ENCODE measurements around the gene CEP128. TPM values are rescaled to one million over a fixed set of nuclear protein-coding genes. Genes with fewer than 3 reads are reported as not detected.

CEP128 gene
- total RNA-seq, 4 donors from 2014 or later: 7.4 to 30.4 (median 11.7) TPM

DNA sequence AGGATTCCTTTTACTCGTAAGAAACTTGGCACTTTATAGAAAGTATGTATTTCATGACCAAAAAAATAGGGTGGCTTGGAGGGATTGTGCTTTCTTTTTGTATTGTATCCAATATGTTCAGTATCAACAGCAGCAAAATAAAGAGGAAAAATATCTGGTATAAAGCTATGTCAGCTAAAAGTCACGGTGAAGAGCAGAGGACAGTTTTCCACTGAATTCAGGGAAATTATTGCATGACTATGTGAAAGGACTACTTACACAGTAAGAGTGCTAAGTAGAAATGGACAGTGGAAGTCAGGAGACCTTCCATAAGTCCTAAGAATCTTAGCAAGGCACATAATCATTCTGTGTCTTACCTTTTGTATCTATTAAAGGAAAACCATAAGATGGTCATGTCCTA lies 33.1 kb upstream of the CEP128 start:
- Histone ChIP-seq H3K4me3 (no peak overlapping the region), H3K27me3 (no peaks in the 10 kb centered on the region), H3K4me1 (peaks cover 17% of the 10 kb centered on the region), H3K36me3 (no peaks in the 10 kb centered on the region), H3K9me3 (no peaks in the 10 kb centered on the region), H3K27ac (no peak overlapping the region)
- no peak for TF ChIP-seq POLR2A (IDR thresholded peaks at IDR 0.05)
- TF ChIP-seq EP300 (IDR thresholded peaks at IDR 0.05): no peak
- no peak for TF ChIP-seq POLR2AphosphoS5 (IDR thresholded peaks at IDR 0.05)
- TF ChIP-seq, protein P1, sequence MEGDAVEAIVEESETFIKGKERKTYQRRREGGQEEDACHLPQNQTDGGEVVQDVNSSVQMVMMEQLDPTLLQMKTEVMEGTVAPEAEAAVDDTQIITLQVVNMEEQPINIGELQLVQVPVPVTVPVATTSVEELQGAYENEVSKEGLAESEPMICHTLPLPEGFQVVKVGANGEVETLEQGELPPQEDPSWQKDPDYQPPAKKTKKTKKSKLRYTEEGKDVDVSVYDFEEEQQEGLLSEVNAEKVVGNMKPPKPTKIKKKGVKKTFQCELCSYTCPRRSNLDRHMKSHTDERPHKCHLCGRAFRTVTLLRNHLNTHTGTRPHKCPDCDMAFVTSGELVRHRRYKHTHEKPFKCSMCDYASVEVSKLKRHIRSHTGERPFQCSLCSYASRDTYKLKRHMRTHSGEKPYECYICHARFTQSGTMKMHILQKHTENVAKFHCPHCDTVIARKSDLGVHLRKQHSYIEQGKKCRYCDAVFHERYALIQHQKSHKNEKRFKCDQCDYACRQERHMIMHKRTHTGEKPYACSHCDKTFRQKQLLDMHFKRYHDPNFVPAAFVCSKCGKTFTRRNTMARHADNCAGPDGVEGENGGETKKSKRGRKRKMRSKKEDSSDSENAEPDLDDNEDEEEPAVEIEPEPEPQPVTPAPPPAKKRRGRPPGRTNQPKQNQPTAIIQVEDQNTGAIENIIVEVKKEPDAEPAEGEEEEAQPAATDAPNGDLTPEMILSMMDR (IDR thresholded peaks at IDR 0.05): no peak
- no peak for DNase-seq (ENCODE audit: low spot score in 2 of 2)
- WGBS: 27% methylated on average over 2 of the region's 2 CpGs

DNA sequence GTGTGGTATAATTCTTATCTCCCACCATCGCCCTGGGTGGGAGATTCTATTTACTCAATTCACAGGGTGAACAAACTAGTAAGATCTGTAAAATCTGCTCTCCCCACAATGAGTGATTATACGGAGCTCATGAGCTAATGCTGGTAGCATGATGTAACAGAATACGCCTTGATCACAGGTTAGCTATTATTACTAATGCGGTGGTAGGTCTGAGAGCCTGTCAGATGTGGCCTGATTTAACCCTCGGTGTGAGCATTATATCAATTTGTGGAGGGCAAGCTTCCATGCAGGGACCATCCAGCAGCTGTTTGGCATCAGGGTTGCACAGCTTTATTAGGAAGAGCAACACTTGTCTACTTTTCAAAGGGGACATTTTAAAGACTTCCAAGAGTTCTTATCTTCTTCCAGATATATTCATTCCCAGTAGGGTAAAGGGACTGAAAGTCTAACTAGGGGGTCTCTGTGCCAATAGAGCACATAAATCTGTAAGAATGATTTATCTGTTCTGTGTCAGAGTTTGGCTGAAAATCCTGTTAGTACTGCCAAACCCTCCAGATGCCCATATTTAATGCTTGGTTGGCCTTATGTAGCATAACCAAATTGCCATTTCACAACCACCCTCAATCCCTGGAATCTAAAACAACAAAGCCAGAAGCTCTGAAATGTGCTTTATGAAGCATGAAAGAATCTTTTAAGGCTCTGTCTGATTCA lies 32.5 kb upstream of the CEP128 start:
- Histone ChIP-seq H3K36me3 (no peaks in the 10 kb centered on the region), H3K27me3 (no peaks in the 10 kb centered on the region), H3K4me3 (no peak overlapping the region), H3K4me1 (peaks cover 17% of the 10 kb centered on the region), H3K27ac (no peak overlapping the region), H3K9me3 (no peaks in the 10 kb centered on the region)
- DNase-seq (ENCODE audit: low spot score in 2 of 2): no peak
- 29% methylated on average over 5 of the region's 5 CpGs for WGBS
- no peak for TF ChIP-seq POLR2AphosphoS5 (IDR thresholded peaks at IDR 0.05)

DNA sequence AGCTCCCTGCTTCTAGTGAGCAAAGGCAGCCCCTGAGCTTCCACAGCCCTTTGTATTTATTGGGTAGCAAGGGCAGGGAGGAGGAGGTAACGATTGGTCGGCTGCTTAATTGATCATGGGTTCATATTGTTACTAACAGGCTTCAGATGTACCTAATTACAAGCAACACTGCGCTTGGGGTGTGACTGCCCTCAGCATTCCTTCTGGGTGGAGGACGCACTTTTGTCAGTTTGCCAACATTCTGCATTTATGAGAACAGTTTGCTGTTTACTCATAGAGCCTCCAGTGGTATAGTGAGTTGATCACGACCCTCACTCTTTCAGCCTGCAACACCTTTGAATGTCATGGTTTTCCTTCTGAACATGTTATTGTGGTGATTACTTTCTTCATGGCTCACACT lies 23.5 kb upstream of the CEP128 start:
- TF ChIP-seq POLR2AphosphoS5 (IDR thresholded peaks at IDR 0.05) (no peak), EP300 (IDR thresholded peaks at IDR 0.05) (no peak), POLR2A (IDR thresholded peaks at IDR 0.05) (no peak)
- TF ChIP-seq, protein P1 (IDR thresholded peaks at IDR 0.05): no peak
- no peak overlapping the region for H3K27ac ChIP-seq

DNA sequence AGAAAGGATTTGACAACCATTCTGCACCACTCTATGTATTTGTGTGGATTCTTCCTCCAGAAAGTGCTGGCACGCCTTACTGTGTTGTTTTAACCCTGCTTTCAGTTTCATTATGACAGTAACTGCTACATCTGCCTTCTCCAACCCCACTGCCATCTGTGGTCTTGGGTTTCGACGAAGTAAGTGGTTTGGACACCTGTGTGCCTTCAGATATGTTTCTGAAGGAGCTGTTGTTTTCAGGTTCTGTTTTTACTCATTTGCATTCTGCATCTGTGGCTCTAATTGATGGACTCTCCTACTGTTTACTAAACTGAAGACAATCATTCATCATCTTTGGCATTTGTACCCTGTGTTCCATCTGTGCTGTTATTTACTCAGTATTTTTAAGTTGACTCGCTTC lies 18.0 kb upstream of the CEP128 start:
- H3K4me3 ChIP-seq: no peak overlapping the region
- WGBS: 54% methylated on average over 4 of the region's 4 CpGs
- no peak for DNase-seq (ENCODE audit: low spot score in 2 of 2)
- no peaks in the 10 kb centered on the region for H3K9me3 ChIP-seq
- peaks cover 6% of the 10 kb centered on the region for H3K27me3 ChIP-seq
- TF ChIP-seq POLR2AphosphoS5 (IDR thresholded peaks at IDR 0.05): no peak
- no peak for TF ChIP-seq EP300 (IDR thresholded peaks at IDR 0.05)
- TF ChIP-seq, protein P1 (IDR thresholded peaks at IDR 0.05): no peak
- no peak for TF ChIP-seq POLR2A (IDR thresholded peaks at IDR 0.05)
- H3K4me1 ChIP-seq: peaks cover 12% of the 10 kb centered on the region
- H3K36me3 ChIP-seq: no peaks in the 10 kb centered on the region
- H3K27ac ChIP-seq: no peak overlapping the region

More for the DNA sequence above, 23.5 kb upstream of the CEP128 start:
- no peaks in the 10 kb centered on the region for H3K36me3 ChIP-seq
- H3K9me3 ChIP-seq: no peaks in the 10 kb centered on the region
- whole genome bisulfite sequencing: 47% methylated on average over 5 of the region's 5 CpGs
- DNase-seq (ENCODE audit: low spot score in 2 of 2): no peak
- no peak overlapping the region for H3K4me3 ChIP-seq
- no peaks in the 10 kb centered on the region for H3K27me3 ChIP-seq
- H3K4me1 ChIP-seq: peaks cover under 1% of the 10 kb centered on the region

DNA sequence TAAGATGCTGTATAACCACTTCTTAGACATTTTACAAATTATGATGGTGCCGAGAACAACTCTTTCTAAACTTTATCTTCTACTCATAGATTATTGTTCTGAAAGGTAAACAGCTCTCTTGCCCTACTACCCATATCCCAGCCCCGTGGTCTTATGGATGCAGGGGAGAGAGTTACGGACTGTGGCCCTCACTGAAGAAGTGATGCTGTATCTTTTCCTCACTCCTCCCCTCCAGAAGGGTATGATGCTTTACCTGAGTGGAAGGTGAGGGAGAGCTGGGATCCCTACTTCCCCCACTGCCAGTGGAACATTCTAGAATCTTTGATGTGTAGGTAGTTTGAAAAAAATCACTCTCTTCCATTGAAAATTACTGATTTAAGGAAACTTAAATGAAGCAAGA lies 17.4 kb upstream of the CEP128 start:
- no peak for TF ChIP-seq POLR2A (IDR thresholded peaks at IDR 0.05)
- peaks cover 6% of the 10 kb centered on the region for H3K27me3 ChIP-seq
- H3K27ac ChIP-seq: no peak overlapping the region
- 88% methylated on average over 3 of the region's 3 CpGs for WGBS
- no peak overlapping the region for H3K4me3 ChIP-seq
- no peaks in the 10 kb centered on the region for H3K9me3 ChIP-seq
- H3K4me1 ChIP-seq: peaks cover 12% of the 10 kb centered on the region
- no peak for DNase-seq (ENCODE audit: low spot score in 2 of 2)
- H3K36me3 ChIP-seq: no peaks in the 10 kb centered on the region

DNA sequence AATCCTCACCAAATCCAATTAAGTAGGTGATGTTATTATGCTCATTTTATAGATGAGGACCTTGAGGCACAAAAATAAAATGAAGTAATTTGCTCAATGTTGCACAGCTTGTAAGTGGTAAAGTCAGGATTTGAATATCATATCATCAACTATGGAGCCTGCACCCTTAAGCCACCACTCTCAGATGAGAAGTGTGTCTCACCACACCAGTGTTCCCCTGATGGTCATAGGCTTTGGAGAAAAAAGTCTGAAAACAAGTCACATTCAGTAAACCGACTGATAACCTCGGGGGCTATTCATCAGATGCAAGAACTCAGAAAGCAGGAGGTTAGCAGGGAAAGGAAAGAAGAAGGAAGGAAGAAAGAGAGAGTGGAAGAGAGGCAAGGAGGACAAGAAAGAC lies 16.7 kb upstream of the CEP128 start:
- DNase-seq (ENCODE audit: low spot score in 2 of 2): no peak
- H3K4me1 ChIP-seq: peaks cover 12% of the 10 kb centered on the region
- no peak overlapping the region for H3K4me3 ChIP-seq
- WGBS: 83% methylated on average over 2 of the region's 2 CpGs
- H3K36me3 ChIP-seq: no peaks in the 10 kb centered on the region
- no peaks in the 10 kb centered on the region for H3K9me3 ChIP-seq
- no peak overlapping the region for H3K27ac ChIP-seq
- peaks cover 6% of the 10 kb centered on the region for H3K27me3 ChIP-seq
- TF ChIP-seq POLR2A (IDR thresholded peaks at IDR 0.05): no peak
- TF ChIP-seq, protein P1 (IDR thresholded peaks at IDR 0.05): no peak

Data from suprapubic skin (tissue), 4 donors.